Activated T-helper 1 cell treated with anti-CD3 and anti-CD28 coated beads, Interleukin-12 subunit alpha, Interleukin-12 subunit beta, Interleukin-2, Interleukin-4 antibody, amounts not matched to agents 30 ng/mL and 10 ng/mL and 1 ng/mL, durations not matched to agents 14 hours and 24 hours and 36 hours (primary cell): ENCODE measurements around the gene OPN3. TPM values are rescaled to one million over a fixed set of nuclear protein-coding genes. Genes with fewer than 3 reads are reported as not detected.
"Not testable (repeated sequence)": the region's sequence is repeated elsewhere in the genome, so short reads cannot be mapped to it uniquely, and the experiment has no call there.

Experiments
- DNase-seq: peaks from one replicate; pipeline ENCODE4 v3.0.0; 2021; ENCODE audit warnings: low spot score
- H3K27ac Mint-ChIP-seq: one replicate; pipeline ENCODE4 v1.8.0; 2021; ENCODE audit warnings: mild to moderate bottlenecking, mixed read lengths
- H3K27me3 Mint-ChIP-seq: one replicate; pipeline ENCODE4 v1.8.0; 2022; ENCODE audit warnings: mild to moderate bottlenecking, moderate library complexity, mixed read lengths; ENCODE audit not compliant: insufficient read depth
- H3K36me3 Mint-ChIP-seq: one replicate; pipeline ENCODE4 v1.8.0; 2021; ENCODE audit warnings: low read depth, mixed read lengths
- H3K4me1 Mint-ChIP-seq: one replicate; pipeline ENCODE4 v1.8.0; 2021; ENCODE audit warnings: low read depth, mixed read lengths
- H3K4me3 Mint-ChIP-seq: one replicate; pipeline ENCODE4 v1.8.0; 2021; ENCODE audit warnings: mild to moderate bottlenecking, moderate library complexity, mixed read lengths
- H3K9me3 Mint-ChIP-seq: one replicate; pipeline ENCODE4 v1.8.0; 2021; ENCODE audit warnings: mixed read lengths
- intact Hi-C: fragments of 100-400 bp; cut with micrococcal nuclease; formaldehyde crosslinking; loops from one replicate; pipeline ENCODE4 v1.15.1; 2024
- total RNA-seq: library from RNA; stranded (reverse); gene quantifications from 2 replicates; pipeline ENCODE4 v1.2.3, GENCODE V29; 2022

OPN3 gene, protein sequence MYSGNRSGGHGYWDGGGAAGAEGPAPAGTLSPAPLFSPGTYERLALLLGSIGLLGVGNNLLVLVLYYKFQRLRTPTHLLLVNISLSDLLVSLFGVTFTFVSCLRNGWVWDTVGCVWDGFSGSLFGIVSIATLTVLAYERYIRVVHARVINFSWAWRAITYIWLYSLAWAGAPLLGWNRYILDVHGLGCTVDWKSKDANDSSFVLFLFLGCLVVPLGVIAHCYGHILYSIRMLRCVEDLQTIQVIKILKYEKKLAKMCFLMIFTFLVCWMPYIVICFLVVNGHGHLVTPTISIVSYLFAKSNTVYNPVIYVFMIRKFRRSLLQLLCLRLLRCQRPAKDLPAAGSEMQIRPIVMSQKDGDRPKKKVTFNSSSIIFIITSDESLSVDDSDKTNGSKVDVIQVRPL
- total RNA-seq: 9.5 and 11.1 TPM in 2 replicates

DNA sequence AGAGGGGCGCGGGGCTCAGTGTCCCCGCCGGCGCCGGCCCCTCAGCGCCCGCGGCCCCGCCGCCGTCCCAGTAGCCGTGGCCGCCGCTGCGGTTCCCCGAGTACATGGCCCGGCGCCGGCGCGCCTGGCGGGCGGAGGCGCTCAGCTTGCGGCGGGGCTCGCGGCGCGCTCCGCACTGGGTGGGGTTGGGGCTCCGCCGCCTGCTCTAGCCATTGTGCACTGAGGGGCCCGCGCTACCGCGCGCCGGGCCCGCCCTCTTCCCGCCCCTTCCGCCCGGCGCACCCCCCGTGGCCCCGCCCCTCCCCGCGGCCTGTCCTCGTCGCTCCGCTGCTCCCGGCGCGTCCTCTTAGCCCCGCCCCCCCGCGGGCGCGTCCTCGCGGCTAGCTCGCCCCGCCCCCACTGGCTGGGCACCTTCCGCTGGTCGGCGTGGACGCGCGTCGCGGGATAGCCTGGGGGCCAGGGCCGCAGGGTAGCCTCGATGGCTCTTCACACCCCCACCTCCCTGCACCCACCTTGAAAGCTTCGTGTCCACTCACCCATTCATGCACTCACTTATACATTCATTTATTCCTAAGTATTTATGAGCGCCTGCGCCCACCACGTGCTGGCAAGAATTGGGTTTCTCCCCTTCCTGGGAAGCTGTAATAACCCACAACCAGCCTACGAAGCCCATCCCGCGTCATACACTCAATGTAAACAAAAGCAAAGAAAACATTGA is at the start of gene OPN3, which contains the start of gene CHML:
Gene OPN3, minus strand, starts transcription at position 221 of the 718 bp plus-strand sequence. Its CDS starts 115 bp downstream, at position 106.
Gene CHML, minus strand, starts transcription at position 221 of the 718 bp plus-strand sequence. CDS start 4,603 bp downstream, outside the sequence.
- H3K9me3 Mint-ChIP-seq: peaks cover 9% of the 10 kb centered on the region
- H3K27me3 Mint-ChIP-seq: no peaks in the 10 kb centered on the region

DNA sequence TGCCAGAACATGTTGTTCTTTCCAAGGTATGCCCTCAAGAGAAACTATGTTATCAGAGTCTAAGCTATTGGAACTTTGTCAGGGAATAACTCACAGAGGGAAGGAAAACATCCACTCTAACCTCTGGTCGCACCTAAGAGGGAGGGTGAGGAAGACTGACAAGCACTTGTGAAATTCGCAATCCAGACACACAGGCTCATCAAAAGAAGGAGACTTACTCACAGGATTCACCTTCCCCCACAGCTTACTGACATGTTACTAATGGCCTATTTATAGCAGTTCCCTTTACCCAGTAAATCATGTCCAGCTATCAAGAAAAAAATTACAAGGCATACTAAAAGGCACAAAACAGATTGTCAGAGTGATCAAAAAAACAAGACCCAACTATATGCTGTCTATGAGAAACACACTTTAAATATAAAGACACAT is 48.8 kb upstream of the OPN3 start:
- Mint-ChIP-seq H3K4me1 (no peaks in the 10 kb centered on the region), H3K36me3 (no peaks in the 10 kb centered on the region), H3K4me3 (no peak overlapping the region), H3K9me3 (no peaks in the 10 kb centered on the region), H3K27ac (no peak overlapping the region), H3K27me3 (peaks cover 2% of the 10 kb centered on the region)
- DNase-seq: no peak
- intact Hi-C loops: no loop called here

More for the DNA sequence above, at the start of gene OPN3, which contains the start of gene CHML:
- Mint-ChIP-seq H3K27ac (peak within 1 kb of the TSS; percentile 85), H3K4me3 (peak within 1 kb of the TSS; percentile 84), H3K36me3 (peaks cover 14% of the 10 kb centered on the region), H3K4me1 (peaks cover 54% of the 10 kb centered on the region)
- DNase-seq: peak; percentile 90
- intact Hi-C loops: loop anchor here (1.0 to 2.0 kb wide), 7 partner anchors 13 to 1614 kb away; partner anchors contain the start of genes CEP170 and FH

GRCh38 chr1:241684108-241684507 is 43.9 kb upstream of the OPN3 start:
- no peak for DNase-seq
- H3K36me3 Mint-ChIP-seq: peaks cover 2% of the 10 kb centered on the region
- no peaks in the 10 kb centered on the region for H3K4me1 Mint-ChIP-seq
- intact Hi-C loops: no loop called here
- no peak overlapping the region for H3K4me3 Mint-ChIP-seq
- H3K9me3 Mint-ChIP-seq: peaks cover 5% of the 10 kb centered on the region
- no peak overlapping the region for H3K27ac Mint-ChIP-seq
- H3K27me3 Mint-ChIP-seq: peaks cover 5% of the 10 kb centered on the region

- peaks cover 2% of the 10 kb centered on the region for H3K36me3 Mint-ChIP-seq
- no peak overlapping the region for H3K4me3 Mint-ChIP-seq
- H3K27me3 Mint-ChIP-seq: peaks cover 5% of the 10 kb centered on the region
- no peak for DNase-seq
- H3K9me3 Mint-ChIP-seq: peaks cover 5% of the 10 kb centered on the region
- intact Hi-C loops: no loop called here
- peaks cover 2% of the 10 kb centered on the region for H3K4me1 Mint-ChIP-seq
- H3K27ac Mint-ChIP-seq: no peak overlapping the region
Observed at GRCh38 chr1:241682921-241683320, 42.8 kb upstream of the OPN3 start.

GRCh38 chr1:241681861-241682448 is 41.8 kb upstream of the OPN3 start:
- intact Hi-C loops, H3K36me3 Mint-ChIP-seq: not testable (repeated sequence)

GRCh38 chr1:241679961-241680360 is 39.8 kb upstream of the OPN3 start:
- intact Hi-C loops: loop anchor here (5.0 kb wide), 1 partner anchor 148 kb away; the partner anchor contains the start of gene KMO
- H3K36me3 Mint-ChIP-seq: peaks cover 2% of the 10 kb centered on the region
- no peak for DNase-seq
- H3K27ac Mint-ChIP-seq: no peak overlapping the region
- peaks cover 5% of the 10 kb centered on the region for H3K27me3 Mint-ChIP-seq
- peaks cover 5% of the 10 kb centered on the region for H3K9me3 Mint-ChIP-seq
- peaks cover 19% of the 10 kb centered on the region for H3K4me1 Mint-ChIP-seq
- no peak overlapping the region for H3K4me3 Mint-ChIP-seq

More at GRCh38 chr1:241681861-241682448, 41.8 kb upstream of the OPN3 start:
- not testable (repeated sequence) for H3K9me3 Mint-ChIP-seq, H3K27ac Mint-ChIP-seq, H3K27me3 Mint-ChIP-seq, H3K4me1 Mint-ChIP-seq, H3K4me3 Mint-ChIP-seq, DNase-seq

- H3K27ac Mint-ChIP-seq: no peak overlapping the region
Observed at GRCh38 chr1:241679404-241679803, 39.2 kb upstream of the OPN3 start.

DNA sequence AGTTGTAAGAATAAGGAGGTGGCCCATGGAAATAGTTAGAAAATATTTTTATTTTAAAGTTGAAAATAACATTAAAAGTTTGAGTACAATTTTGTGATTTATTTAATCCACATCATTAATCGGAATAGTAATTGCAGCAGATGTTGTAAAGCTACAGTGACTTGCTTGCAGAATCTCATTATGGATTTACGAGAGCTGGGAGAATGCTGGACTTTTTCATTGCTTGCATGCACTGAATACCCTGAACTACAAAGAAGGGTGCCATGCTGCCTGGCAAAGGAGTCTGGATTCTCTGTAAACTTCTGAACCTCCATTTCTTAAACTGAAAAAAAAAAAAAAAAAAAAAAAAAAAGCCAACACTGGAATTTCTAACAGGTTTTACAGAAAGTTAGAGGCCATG is 38.4 kb upstream of the OPN3 start:
- Mint-ChIP-seq H3K27me3 (peaks cover 5% of the 10 kb centered on the region), H3K36me3 (peaks cover 2% of the 10 kb centered on the region), H3K27ac (no peak overlapping the region), H3K9me3 (peaks cover 5% of the 10 kb centered on the region), H3K4me1 (peaks cover 19% of the 10 kb centered on the region), H3K4me3 (no peak overlapping the region)
- intact Hi-C loops: loop anchor here (5.0 kb wide), 1 partner anchor 146 kb away; the partner anchor contains the start of gene KMO
- DNase-seq: no peak

More at GRCh38 chr1:241679404-241679803, 39.2 kb upstream of the OPN3 start:
- peaks cover 19% of the 10 kb centered on the region for H3K4me1 Mint-ChIP-seq
- intact Hi-C loops: loop anchor here (5.0 kb wide), 1 partner anchor 147 kb away; the partner anchor contains the start of gene KMO
- H3K27me3 Mint-ChIP-seq: peaks cover 5% of the 10 kb centered on the region
- no peak overlapping the region for H3K4me3 Mint-ChIP-seq
- DNase-seq: no peak
- peaks cover 5% of the 10 kb centered on the region for H3K9me3 Mint-ChIP-seq
- peaks cover 2% of the 10 kb centered on the region for H3K36me3 Mint-ChIP-seq

DNA sequence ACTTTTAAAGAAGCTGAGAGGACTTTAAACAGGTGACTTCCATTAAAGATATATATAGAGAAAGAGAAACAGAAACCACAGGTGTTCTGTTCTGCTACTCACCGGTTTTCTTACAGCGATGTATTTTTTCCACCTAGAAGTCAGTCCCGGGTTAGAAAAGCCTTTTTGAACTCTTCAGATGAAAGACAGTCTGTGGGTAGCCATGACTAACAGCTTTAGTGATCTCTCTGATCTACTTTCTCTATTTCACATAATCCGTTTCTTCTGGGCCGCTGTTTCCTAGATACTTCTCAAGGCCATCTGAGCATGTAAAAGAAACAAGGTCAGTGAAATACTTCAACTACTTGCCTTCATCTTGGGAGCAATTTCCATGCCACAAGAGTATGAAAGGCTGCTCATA is 37.0 kb upstream of the OPN3 start:
- peaks cover 5% of the 10 kb centered on the region for H3K27me3 Mint-ChIP-seq
- peaks cover 19% of the 10 kb centered on the region for H3K4me1 Mint-ChIP-seq
- peak overlapping the region; percentile 43 for H3K4me3 Mint-ChIP-seq
- DNase-seq: peak; percentile 32
- peaks cover 4% of the 10 kb centered on the region for H3K36me3 Mint-ChIP-seq
- H3K27ac Mint-ChIP-seq: peak overlapping the region; percentile 35
- no peaks in the 10 kb centered on the region for H3K9me3 Mint-ChIP-seq
- intact Hi-C loops: loop anchor here (1.0 to 5.0 kb wide), 4 partner anchors 37 to 170 kb away; partner anchors contain the start of genes CHML, KMO and OPN3

- Mint-ChIP-seq H3K27ac (no peak overlapping the region), H3K4me3 (no peak overlapping the region), H3K4me1 (peaks cover 19% of the 10 kb centered on the region), H3K36me3 (peaks cover 1% of the 10 kb centered on the region), H3K27me3 (peaks cover 5% of the 10 kb centered on the region), H3K9me3 (no peaks in the 10 kb centered on the region)
- DNase-seq: no peak
- intact Hi-C loops: loop anchor here (5.0 kb wide), 1 partner anchor 144 kb away; the partner anchor contains the start of gene KMO
Observed at GRCh38 chr1:241675983-241676382, 35.8 kb upstream of the OPN3 start.

GRCh38 chr1:241674805-241675384 is 34.7 kb upstream of the OPN3 start:
- intact Hi-C loops: loop anchor here (5.0 kb wide), 1 partner anchor 143 kb away; the partner anchor contains the start of gene KMO
- Mint-ChIP-seq H3K4me1 (peaks cover 19% of the 10 kb centered on the region), H3K27ac (no peak overlapping the region)

DNA sequence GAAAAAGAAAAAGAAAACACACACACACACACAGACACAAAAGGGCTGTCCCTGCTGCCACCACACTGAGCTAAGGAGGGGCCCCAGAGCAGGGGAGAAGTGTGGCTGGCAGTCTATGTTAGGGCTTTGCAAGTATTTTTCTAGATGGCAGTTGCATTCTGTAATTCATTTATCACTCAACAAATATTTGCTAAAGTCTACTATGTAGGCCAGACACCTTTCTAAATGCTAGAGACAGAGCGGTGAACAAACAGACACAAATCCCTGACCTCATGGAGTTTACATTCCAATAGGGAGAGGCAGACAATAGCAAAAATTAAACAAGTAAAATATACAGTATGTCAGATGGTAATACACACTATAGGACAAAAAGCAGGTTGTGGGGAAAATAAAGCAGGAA is 32.1 kb upstream of the OPN3 start:
- Mint-ChIP-seq H3K4me1 (peaks cover 11% of the 10 kb centered on the region), H3K27me3 (no peaks in the 10 kb centered on the region), H3K4me3 (no peak overlapping the region), H3K9me3 (no peaks in the 10 kb centered on the region), H3K36me3 (peaks cover 1% of the 10 kb centered on the region), H3K27ac (no peak overlapping the region)
- DNase-seq: no peak
- intact Hi-C loops: no loop called here

More at GRCh38 chr1:241674805-241675384, 34.7 kb upstream of the OPN3 start:
- Mint-ChIP-seq H3K9me3 (no peaks in the 10 kb centered on the region), H3K27me3 (no peaks in the 10 kb centered on the region), H3K36me3 (peaks cover 1% of the 10 kb centered on the region), H3K4me3 (no peak overlapping the region)
- no peak for DNase-seq
